Activated CD4-positive, CD25-positive, alpha-beta regulatory T cell treated with anti-CD3 and anti-CD28 coated beads, Interleukin-2, amount 50 U/mL, for 16 hours (primary cell): ENCODE data around the gene FOXL3.

Experiments used
- DNase-seq: peaks from one replicate; pipeline ENCODE4 v3.0.0-alpha.2; 2020; ENCODE audit warnings: low read depth, low spot score

The FOXL3 gene

DNA sequence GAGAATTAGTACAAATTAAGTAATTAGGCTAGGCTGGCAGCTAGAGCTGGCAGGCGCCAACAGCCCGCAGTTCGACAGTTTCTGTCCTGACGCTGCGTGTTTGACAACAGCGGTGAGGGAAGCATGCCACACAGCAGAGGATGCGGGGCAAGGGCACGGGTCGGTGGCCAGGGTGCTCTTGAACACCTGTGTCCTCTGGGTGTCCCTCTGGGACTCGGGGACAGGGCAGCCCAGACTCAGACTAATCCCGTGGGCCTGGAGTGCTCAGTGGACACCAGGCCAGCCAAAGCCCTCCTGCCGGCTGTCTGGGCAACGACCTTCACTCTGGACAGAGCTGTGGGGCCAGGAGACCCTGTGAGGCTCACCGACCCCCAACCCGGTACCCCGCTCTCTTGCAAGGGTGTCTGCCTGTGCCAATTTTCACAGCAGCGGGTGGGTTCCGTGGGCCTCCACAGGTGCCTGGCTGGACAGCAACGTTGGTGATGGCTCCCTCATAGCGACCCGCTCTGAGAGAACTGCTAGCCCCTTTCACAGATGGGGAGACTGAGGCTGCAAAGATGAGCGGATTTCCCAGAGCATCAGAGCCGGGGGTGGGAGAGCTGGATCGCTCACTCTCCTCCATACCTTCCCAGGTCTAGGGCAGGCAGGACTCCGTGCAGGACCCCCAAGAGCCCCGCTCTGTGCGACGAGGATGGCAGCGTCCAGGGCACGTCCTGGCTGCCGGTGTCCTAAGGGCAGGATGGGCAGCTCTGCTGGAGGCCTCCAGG is 48.5 kb downstream of the FOXL3 start:
- no peak for DNase-seq

GRCh38 chr7:339062-339342 is 49.0 kb downstream of the FOXL3 start:
- no peak for DNase-seq

GRCh38 chr7:339696-340095 is 49.7 kb downstream of the FOXL3 start:
- DNase-seq = no peak

DNA sequence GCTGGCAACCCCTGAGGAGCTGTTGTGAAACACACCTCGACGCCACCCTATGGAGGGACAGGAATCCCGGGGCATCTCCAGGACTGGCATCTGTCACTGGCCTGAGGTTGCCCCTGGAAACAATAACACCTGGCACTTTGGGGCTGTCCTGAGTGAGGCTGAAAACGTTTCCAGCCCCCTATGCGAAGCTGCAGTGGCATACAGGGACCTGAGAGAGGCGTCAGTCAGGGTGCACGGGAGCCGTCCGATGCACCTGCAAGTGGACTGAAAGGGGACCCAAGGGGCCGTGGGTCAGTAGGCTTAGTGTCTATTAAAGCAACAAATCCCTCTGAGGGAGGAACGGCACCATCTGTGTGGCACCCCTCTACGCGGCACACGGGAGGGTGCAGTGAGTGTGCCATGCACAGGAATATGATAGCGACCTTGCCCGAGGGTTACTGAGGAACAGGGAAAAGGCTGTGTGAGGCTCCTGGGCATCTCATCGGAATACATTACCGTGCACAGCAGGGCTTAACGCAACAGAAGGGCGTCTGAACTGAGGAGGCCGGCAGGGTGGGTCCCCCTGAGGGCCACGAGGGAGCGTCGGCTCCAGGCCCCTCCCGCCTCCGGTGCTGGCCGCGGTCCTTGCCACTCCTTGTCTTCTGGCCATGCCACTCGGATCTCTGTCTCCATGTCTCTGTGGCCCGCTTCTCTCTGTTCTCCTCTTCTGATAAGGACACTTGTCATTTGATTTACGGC is 50.4 kb downstream of the FOXL3 start:
- no peak for DNase-seq
